GM19438 (cell line): ENCODE results near the gene TMEM82.
"Not testable (repeated sequence)": the region's sequence is repeated elsewhere in the genome, so short reads cannot be mapped to it uniquely, and the experiment has no call there.

Experiments
- ATAC-seq: cut with Tn5 transposase; IDR thresholded peaks from one replicate; pipeline ENCODE4 v1.9.1; 2021; ENCODE audit warnings: low read depth; ENCODE audit not compliant: unreplicated experiment

The TMEM82 gene

GRCh38 chr1:15742339-15742801, at the start of gene TMEM82:
TSS of gene TMEM82 (plus strand) at chr1:15742499. CDS start at chr1:15742560, 61 bp downstream.
- no peak for ATAC-seq

- no peak for ATAC-seq
Observed at GRCh38 chr1:15693371-15693770, 48.9 kb upstream of the TMEM82 start.

- ATAC-seq, result peak; percentile 86
Observed at GRCh38 chr1:15696956-15697521, 45.3 kb upstream of the TMEM82 start.

GRCh38 chr1:15698201-15698600, 44.1 kb upstream of the TMEM82 start:
- no peak for ATAC-seq

DNA sequence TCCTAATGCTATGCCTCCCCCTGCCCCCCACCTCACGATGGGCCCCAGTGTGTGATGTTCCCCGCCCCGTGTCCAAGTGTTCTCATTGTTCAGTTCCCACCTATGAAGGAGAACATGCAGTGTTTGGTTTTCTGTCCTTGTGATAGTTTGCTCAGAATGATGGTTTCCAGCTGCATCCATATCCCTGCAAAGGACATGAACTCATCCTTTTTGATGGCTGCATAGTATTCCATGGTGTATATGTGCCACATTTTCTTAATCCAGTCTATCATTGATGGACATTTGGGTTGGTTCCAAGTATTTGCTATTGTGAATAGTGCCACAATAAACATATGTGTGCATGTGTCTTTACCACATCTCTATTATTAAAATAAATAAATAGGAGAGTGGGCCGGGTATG, 43.0 kb upstream of the TMEM82 start:
- not testable (repeated sequence) for ATAC-seq

- ATAC-seq, result no peak
Observed at GRCh38 chr1:15700508-15700907, 41.8 kb upstream of the TMEM82 start.

GRCh38 chr1:15701784-15702183, 40.5 kb upstream of the TMEM82 start:
- ATAC-seq, result no peak

DNA sequence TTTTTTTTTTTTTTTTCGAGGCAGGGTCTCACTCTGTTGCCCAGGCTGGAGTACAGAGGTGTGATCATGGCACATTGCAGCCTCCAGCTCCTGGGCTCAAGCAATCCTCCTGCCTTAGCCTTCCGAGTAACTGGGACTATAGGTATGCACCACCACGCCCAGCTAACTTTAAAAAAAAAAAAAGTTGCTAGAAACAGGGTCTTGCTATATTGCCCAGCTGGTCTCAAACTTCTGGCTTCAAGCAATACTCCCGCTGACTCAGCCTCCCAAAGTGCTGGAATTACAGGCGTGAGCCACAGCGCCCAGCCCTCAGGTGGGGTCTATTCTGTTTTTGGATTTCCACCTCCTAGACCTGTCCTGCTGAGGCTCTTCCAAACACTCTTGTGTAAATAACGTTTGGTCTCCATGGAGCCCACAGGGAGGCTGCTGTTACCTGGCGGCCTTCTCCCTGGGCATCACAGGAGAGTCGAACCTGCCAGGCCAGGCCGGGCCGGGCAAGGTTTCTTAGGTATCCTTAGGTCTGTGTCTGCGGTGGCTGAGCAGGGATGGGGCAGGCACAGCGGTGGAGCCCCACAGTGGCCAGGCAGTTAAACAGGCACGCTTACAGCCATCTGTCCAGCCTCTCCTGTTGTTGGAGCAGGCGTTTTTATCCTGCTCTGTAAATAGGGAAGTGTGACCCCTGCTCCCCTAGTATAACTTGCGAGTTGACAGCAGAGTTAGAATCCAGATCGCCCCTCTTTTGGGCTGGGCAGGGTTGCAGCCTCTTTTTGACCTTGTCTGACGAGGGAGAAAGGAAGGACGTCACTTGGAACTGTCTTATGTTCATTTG, 39.4 kb upstream of the TMEM82 start:
- ATAC-seq, result no peak

DNA sequence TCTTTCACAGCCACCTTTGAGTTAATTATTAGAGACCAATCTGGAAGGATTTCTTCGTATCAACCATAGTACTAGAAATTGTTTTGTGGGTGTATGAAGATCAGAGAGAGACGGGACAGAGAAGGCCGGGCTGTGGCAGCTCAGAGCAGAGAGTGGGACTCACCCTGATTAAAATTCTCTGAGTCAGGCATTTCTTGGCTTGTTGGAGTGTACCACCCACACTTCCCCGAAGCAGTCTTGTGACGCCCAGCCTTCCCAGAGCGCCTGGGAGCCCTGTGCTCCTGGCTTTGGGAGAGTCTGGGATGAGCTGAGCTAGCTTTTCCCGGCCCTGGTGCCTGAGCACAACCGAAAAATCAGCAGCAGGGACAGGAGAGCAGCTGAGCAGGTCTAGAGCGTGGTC, 38.7 kb upstream of the TMEM82 start:
- no peak for ATAC-seq

GRCh38 chr1:15704526-15705183, 37.6 kb upstream of the TMEM82 start:
- ATAC-seq, result no peak

DNA sequence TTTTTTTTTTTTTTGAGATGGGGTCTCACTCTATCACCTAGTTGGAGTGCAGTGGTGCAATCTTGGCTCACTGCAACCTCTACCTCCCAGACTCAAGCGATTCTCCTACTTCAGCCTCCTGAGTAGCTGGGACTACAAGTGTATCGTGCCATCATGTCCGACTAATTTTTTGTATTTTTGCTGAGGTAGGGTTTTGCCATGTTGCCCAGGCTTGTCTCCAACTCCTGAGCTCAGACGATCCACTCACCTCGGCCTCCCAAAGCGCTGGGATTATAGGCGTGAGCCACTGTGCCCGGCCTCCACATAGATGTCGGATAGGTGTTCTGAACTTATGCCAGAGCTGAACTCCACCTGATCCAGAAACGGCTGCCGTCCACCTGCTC, 37.1 kb upstream of the TMEM82 start:
- no peak for ATAC-seq

DNA sequence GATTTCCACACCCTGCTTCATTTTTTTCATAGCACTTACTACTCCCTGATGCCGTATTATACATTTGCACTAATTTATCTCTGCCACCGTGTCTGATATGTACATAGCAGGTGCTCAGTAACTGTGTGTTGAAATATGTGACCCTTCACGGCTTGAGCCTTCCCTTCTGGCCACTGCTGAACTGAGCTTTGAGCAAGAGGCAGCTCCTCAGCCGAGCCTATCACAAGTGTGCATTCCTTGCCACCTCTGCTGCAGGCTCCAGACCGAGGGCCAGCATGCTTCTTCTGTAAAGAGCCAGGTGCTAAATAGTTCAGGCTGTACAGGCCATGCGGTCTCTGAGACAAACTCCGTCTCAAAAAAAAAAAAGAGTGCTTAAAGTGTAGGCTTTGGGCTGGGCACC, 35.5 kb upstream of the TMEM82 start:
- ATAC-seq, result no peak

DNA sequence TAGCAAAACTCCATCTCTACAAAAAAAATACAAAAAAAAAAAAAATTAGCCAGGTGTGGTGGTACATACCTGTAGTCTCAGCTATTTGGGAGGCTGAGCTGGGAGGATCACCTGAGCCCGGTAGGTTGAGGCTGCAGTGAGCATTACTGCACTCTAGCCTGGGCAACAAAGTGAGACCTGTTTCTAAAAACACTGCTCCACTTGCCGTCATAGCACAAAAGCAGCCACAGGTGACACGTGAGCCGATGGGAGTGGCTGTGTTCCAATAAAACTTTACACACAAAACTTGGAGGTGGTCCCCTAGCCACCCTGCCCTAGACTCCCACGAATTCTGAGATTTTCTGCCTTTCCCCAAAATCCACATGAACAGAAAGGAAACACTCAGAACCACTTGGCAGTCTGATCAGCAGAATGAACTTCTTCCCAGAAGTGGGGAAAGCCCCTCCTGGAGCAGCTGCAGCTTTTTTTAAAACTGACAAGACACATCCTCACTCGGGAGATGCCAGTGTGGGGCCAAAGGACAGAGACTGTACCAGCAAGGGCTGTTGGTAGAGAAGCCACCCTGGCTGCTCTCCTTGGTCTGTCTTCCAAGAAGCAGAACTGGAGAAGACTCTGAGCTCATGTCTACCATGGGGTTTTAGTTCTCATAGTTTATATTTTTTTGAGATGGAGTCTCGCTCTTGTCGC, 34.9 kb upstream of the TMEM82 start:
- no peak for ATAC-seq

- no peak for ATAC-seq
Observed at GRCh38 chr1:15708486-15709137, 33.7 kb upstream of the TMEM82 start.

DNA sequence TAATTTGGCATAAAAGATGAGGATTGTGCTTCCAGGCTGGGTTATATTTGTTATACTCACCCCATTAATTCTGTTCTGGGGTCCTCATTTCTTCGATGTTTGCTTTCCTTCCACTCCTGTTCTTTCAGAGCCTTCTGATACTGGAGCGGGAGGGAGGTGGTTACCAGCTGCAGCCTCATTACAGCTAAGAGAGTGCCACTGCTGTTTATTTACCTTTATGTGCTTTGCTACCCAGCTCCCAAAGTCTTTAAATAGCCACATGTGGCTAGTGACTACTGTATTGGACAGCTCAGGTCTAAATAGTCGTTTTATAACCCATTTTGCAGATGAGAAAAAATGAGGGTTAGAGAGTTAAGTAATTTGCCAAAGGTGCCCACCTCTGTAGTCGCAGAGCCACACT, 33.1 kb upstream of the TMEM82 start:
- ATAC-seq, result no peak

GRCh38 chr1:15712168-15712567, 30.1 kb upstream of the TMEM82 start:
- ATAC-seq, result no peak

GRCh38 chr1:15714406-15715136, 27.7 kb upstream of the TMEM82 start:
- no peak for ATAC-seq

- no peak for ATAC-seq
Observed at GRCh38 chr1:15717418-15718125, 24.7 kb upstream of the TMEM82 start.

DNA sequence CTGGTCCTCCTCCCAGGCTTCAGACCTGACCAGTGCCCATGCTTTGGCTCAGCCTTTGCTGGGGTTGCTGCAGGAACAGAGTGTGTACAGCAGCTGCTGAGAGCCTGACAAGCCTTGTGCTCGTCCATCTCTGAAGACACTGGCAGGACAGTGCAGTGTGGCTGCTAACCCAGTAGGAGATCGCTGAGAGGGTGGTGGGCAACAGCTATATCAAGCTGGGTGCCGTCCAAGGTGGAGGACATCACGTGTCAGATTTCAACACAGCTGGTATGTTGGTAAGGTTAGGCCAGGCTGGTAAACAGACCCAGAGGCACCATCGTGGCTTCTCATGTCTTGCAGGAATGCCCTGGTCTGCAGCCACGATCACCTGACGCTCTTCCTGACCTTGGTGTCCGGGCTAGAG, 24.1 kb upstream of the TMEM82 start:
- ATAC-seq, result no peak
